Stimulated activated CD8-positive, alpha-beta memory T cell treated with anti-CD3 and anti-CD28 coated beads, Interleukin-7, amount 100 ng/mL, for 48 hours (primary cell): ENCODE measurements around the gene STARD5.
"Not testable (repeated sequence)": the region's sequence is repeated elsewhere in the genome, so short reads cannot be mapped to it uniquely, and the experiment has no call there.

Source experiments
- DNase-seq, 2 donors: peaks; one replicate each; pipeline ENCODE4 v3.0.0-alpha.2; 2020; ENCODE audit warnings: low read depth in 1 of 2; ENCODE audit errors: extremely low read depth in 1 of 2

The STARD5 gene, protein sequence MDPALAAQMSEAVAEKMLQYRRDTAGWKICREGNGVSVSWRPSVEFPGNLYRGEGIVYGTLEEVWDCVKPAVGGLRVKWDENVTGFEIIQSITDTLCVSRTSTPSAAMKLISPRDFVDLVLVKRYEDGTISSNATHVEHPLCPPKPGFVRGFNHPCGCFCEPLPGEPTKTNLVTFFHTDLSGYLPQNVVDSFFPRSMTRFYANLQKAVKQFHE

GRCh38 chr15:81323944-81324881 is at the start of gene STARD5:
STARD5 (minus strand) TSS chr15:81324141; CDS start chr15:81324099, 42 bp downstream.
- DNase-seq, result peak; percentile 94 to 97

DNA sequence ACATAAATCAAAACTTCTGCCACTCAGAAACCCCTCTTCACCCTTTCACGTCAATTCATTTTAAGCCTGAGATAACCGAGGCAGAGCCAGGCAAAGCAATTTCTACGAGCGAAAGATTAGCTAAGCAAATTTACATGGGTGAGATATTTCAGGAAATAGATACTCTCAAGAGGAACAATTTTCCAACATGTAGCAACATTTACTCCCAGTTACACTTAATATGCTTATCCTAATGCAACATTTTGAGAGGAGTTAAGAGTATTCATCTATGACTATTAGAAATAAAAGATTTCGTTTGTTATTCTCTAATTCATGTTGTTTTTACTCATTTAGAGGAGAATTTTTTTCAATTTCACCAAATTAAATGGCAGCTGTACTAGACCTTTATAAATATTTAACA is 49.2 kb upstream of the STARD5 start:
- no peak for DNase-seq

DNA sequence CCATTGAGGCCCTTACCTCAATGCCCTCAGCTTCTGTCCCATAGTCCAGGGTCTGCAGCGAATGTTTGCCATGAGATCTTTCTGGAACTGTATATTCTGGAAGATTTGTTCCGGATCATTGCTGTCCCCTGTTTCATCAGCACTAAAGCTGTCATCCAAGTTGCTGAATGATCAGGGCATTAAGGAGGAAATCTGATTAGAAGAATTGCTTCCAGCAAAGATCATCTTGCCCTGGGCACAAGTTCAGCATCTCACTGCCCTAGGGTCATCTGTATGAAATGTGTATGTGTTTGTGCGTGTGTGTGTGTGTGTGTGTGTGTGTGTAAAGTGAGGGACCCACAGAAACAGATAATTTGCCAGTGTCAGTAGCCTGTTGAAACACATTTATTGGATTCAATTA is 48.6 kb upstream of the STARD5 start:
- no peak for DNase-seq

DNA sequence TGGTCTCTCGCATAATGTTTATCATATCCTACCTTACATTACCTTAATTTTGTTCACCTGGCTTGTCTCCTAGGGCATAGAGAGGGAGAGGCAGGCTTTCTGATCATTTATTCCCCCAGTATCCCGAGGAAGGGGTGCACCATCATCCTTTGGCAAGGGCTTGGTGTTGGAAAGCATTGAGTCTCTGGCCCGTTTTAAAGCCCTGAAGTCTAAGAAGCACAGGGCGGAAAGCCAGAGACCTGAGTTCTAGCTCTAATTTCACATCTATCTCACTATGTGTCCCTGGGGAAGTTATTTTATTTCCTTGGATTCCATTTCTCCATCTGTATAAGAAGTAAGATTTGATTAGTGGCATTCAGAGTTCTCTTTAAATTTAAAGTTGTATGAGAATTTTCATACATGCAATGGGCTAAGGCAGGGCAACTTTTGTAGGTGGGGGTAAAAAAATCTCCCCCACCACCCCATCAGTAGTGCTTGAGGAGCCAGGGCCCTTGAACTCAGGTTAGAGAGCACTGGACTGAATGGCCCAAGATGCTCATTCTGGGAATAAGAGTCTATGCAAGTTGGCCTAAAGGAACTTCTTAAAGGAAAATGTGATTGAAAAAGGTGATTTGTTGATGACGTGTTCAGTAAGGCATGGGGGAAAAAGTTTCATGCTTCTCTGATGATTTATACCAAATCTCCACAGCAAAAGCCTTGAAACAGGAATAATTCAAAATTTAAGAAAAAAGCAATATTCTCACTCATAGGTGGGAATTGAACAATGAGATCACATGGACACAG is 40.0 kb upstream of the STARD5 start:
- DNase-seq, result no peak

- no peak for DNase-seq
These were observed 39.3 kb upstream of the STARD5 start for GRCh38 chr15:81363276-81363675.

DNA sequence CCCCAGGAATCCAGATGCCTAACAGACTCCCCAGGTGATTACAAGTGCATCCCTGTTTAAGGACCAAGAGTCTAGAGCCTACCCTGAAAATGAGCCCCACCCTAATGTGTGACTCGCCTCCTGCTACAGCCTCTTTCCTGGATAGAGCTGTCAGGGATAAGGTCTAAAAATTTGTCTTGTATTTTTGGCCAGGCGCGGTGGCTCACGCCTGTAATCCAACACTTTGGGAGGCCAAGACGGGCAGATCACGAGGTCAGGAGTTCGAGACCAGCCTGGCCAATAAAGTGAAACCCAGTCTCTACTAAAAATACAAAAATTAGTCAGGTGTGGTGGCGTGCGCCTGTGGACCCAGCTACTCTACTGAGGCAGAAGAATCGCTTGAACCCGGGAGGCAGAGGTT is 38.8 kb upstream of the STARD5 start:
- DNase-seq, result no peak

DNA sequence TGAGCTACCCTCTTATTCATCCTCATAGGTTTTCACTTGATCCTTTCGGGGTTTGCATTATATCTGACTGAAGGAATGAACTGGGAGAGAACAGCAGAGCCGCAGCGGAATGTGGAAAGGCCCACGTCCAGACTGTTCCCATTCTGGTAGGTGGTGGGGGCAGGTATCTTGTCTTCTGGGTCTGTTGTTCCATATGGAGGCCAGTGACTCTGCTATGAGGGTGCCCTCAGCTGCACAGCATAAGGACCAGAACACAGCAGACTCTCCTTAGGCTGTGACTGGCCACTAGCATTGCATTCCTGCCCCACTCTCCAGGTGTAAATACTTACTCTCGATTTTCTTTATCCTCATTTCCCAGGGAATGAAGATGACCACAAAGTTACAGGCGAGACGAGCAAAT is 38.0 kb upstream of the STARD5 start:
- DNase-seq, result no peak

GRCh38 chr15:81360491-81360890 is 36.5 kb upstream of the STARD5 start:
- no peak for DNase-seq

- no peak for DNase-seq
These were observed 34.3 kb upstream of the STARD5 start for GRCh38 chr15:81358248-81358647.

- no peak for DNase-seq
These were observed 33.3 kb upstream of the STARD5 start for GRCh38 chr15:81357180-81357686.

DNA sequence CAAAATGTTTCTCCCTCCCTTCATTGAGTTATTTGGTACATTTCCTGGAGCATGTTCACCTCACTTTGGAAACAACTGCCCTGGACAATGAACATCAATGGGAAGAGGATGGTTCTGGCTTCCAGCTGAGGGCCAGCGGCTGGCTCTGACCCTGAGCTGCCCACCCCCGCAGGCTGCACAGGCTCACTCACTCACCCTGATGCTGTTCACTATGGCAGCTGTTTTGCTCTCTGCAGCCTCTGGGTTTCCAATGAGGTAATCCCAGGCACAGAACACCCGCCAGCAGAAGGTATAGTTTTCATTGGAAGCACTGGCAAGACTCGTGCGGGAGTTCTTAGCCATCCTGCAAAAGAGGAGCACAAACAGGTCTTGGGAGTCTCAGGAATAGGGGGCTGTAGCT is 32.3 kb upstream of the STARD5 start:
- no peak for DNase-seq

DNA sequence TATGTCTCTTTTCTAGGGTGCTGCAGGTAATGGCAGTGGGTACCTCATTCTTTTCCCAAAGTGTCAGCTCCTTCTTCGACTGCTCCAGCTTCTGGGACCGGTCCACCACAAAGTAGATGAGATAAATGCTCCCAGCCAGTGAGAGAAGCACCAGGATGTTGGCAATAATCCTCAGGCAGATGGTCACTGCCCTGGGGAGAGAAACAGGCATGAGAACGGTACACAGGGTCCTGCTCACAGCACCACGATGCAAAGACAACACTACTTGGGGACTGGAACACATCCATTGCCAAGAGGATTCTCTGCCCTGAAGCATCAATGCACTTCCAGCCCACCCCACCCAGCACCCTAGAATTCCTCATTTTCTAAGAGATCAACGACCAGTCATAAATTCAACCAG is 27.7 kb upstream of the STARD5 start:
- no peak for DNase-seq

DNA sequence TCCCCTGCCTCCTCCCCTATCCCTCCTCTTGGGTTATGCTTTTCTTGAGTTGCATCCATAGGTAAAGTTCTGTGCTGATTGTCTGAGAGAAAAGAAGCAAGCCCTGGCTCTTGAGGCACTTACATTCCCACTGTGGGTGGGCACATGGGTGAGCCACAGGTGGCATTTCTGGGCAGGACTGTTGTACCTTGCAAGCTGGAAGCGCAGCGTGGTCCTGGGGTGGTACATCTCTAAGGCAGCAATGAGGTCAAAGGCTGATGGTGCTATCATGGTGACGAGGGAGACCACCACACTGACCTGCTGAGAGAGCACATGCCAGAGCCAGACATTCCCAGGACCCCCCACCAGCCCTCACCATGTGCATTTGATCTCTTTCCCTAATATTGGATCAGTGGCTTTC is 25.3 kb upstream of the STARD5 start:
- DNase-seq, result no peak

GRCh38 chr15:81348691-81349090 is 24.8 kb upstream of the STARD5 start:
- not testable (repeated sequence) for DNase-seq

DNA sequence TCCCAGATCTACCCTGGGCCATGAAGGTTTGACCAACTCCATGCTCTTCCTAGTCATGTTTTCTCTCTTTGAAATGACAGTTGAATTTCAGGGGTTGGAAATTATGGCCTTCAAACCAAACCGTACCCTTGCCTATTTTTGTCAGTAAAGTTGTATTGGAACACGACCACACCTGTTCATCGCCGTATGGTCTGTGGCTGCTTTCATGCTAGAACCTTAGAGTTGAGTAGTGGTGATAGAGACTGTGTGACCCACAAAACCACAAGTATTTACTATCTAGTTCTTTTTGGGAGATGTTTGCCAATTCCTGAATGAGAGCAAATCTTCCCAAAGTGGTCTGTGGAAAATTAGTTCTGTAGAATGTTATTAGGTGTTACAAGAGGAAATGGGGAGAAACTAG is 24.0 kb upstream of the STARD5 start:
- no peak for DNase-seq

DNA sequence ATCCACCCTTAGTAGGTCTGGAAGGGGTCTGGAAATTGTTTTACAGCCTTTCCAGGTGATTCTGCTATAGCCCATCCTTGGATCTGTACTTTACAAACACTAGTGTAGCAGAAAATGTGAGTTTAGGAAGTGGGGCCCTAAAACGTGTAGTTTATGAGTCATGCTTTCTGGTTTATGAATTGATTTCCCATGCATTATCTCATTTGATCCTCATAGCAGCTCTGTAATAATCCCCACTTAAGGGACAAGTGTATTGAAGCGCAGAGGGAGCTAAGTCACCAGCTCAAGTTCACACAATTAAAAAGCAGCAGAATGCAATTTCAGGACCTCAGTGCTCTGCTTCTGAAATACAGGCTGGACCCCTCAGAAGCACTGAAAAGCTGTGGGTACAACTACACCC is 22.7 kb upstream of the STARD5 start:
- no peak for DNase-seq

GRCh38 chr15:81343371-81343770 is 19.4 kb upstream of the STARD5 start:
- DNase-seq, result no peak

DNA sequence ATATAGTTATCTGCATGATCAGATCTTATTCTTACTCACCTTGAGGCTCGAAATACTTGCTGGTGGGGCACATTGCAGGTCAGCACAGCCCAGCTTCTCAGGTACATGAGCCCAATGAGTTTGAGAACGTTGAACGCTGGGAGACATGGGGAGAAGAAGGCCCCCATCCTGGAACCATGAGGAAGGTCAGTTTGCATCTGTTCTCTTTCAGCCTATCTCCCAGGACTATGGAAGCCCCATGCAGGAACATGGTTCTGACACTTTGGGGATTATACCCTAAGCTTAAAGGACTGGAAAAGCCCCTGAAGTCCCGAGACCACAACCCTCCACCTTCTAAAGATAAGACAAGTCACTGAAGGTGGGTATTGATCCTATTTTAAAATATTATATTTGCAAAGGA is 17.4 kb upstream of the STARD5 start:
- DNase-seq, result no peak

DNA sequence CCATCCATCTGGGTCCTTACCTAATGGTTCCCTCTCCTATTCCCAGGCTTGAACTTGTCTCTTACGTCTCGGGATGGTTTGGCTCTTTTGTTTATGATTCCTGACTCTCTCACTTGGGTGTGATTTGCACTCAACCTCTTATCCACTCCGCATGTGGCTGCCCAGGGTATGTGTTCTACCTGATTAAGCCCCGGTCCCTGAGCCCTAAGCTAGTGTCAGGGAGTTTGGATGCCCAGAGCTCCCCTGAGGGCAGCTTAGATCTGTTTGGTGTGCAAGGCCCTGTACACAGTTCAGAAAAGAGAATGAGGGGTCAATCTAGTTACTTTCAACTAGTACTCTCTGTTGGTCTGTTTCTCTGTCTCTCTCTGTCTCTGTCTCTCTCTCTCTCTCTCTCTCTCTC is 15.9 kb upstream of the STARD5 start:
- no peak for DNase-seq

DNA sequence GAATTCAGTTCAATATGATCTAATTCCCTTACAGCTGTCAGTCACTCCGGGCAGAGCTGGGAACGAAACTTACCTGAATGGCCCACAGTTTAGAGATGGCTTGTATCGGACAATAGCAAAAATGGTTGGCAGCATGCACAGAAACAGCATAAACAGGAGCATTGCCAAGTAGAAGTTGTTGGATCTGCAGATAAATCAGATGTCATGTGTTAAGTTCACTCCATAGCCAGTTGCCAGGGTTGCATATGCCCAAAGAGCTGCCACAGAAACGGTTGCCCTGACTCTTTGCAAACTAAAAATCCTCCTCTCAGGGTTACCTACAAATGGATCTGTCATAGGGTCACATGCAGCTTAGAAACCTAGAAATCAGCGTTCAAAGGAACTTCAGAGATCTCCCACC is 15.4 kb upstream of the STARD5 start:
- no peak for DNase-seq
